HCT116 (cell line): ENCODE data around the gene BRAT1. TPM values are rescaled to one million over a fixed set of nuclear protein-coding genes. Genes with fewer than 3 reads are reported as not detected.

Experiments used
- ATAC-seq: fragments of 200-7000 bp; cut with Tn5 transposase; 2 replicates; pipeline ENCODE4 v1.9.1; 2020; ENCODE audit warnings: mild to moderate bottlenecking, moderate library complexity
- BruUV-seq: library from RNA; stranded (reverse); fragments of 400-500 nt; replicated peaks from 2 replicates; lab custom pipeline; 2021; lab: Mats Ljungman, UMichigan
- CTCF ChIA-PET: fragments of 300-600 bp; sonication (Branson Sonifier 250); formaldehyde crosslinking; loops from one replicate; lab custom pipeline; 2021; ENCODE audit warnings: antibody characterized with exemption; lab: Charles Lee
- POLR2A ChIA-PET: fragments of 300-600, 350-600 bp; sonication (Branson Sonifier 250); formaldehyde crosslinking; loops from one replicate; lab custom pipeline; 2021; ENCODE audit warnings: antibody characterized with exemption; lab: Charles Lee
- RAD21 ChIA-PET, 2 experiments: fragments of 300-600 bp; sonication (Branson Sonifier 250); formaldehyde crosslinking; loops; one replicate each; lab custom pipeline; 2023; ENCODE audit warnings: low total read pairs in 2 of 2; ENCODE audit not compliant: uncharacterized antibody in 2 of 2, unreplicated experiment in 2 of 2, low non-redundant PET in 1 of 2; lab: Charles Lee
- DNase-seq: peaks from one replicate; pipeline ENCODE4 v3.0.0-alpha.2; 2010; ENCODE audit warnings: low read depth, low spot score
- H2AFZ ChIP-seq: fragments of 200-600 bp; shearing (Covaris generic), sonication (generic); 2 replicates; pipeline ENCODE4 v1.6.1; 2017; ENCODE audit warnings: low read depth, mixed run types, mixed read lengths, antibody characterized with exemption, low read length; ENCODE audit not compliant: poor library complexity, severe bottlenecking
- H3K27ac ChIP-seq: 2 replicates; pipeline ENCODE4 v1.5.1; 2012; ENCODE audit warnings: low read depth, low read length
- H3K27me3 ChIP-seq: fragments of 200-600 bp; sonication (generic); 2 replicates; pipeline ENCODE4 v1.6.1; 2016; ENCODE audit warnings: mixed run types, low read length, mixed read lengths; ENCODE audit not compliant: insufficient read depth
- H3K36me3 ChIP-seq, 2 experiments: fragments of 200-500 bp in 1 of 2; fragments of 200-600 bp in 1 of 2; sonication (Bioruptor generic) in 1 of 2; sonication (generic) in 1 of 2; 2 replicates each; pipeline versions ENCODE4 v1.5.1 to v1.6.1; 2014 to 2016; ENCODE audit warnings: low read length in 2 of 2, inconsistent platforms in 1 of 2, mixed read lengths in 1 of 2, mixed run types in 1 of 2; ENCODE audit not compliant: insufficient read depth in 2 of 2, control insufficient read depth in 1 of 2
- H3K4me1 ChIP-seq, 2 experiments: fragments of 200-600 bp in 1 of 2; sonication (generic) in 1 of 2; 2 replicates each; pipeline versions ENCODE4 v1.5.1 to v1.6.1; 2012 to 2017; ENCODE audit warnings: low read length in 2 of 2, inconsistent platforms in 1 of 2, mild to moderate bottlenecking in 1 of 2, mixed read lengths in 1 of 2, mixed run types in 1 of 2, moderate library complexity in 1 of 2; ENCODE audit not compliant: insufficient read depth in 2 of 2, control insufficient read depth in 1 of 2
- H3K4me2 ChIP-seq: fragments of 200-600 bp; sonication (generic); 2 replicates; pipeline ENCODE4 v1.6.1; 2017; ENCODE audit warnings: mixed run types, low read length, mixed read lengths
- H3K4me3 ChIP-seq, 2 experiments: fragments of 200-600 bp in 1 of 2; sonication (generic) in 1 of 2; replicated peaks in 1 of 2; 2 replicates each; pipeline ENCODE4 v1.5.1; 2011 to 2016; ENCODE audit warnings: low read length in 2 of 2, control low read depth in 1 of 2, low read depth in 1 of 2, mild to moderate bottlenecking in 1 of 2, mixed read lengths in 1 of 2, mixed run types in 1 of 2
- H3K79me2 ChIP-seq: fragments of 200-600 bp; sonication (generic); 2 replicates; pipeline ENCODE4 v1.6.1; 2017; ENCODE audit warnings: mild to moderate bottlenecking, mixed run types, low read length, moderate library complexity, mixed read lengths; ENCODE audit not compliant: insufficient read depth
- H3K9ac ChIP-seq: fragments of 200-600 bp; sonication (generic); 2 replicates; pipeline ENCODE4 v1.6.1; 2016; ENCODE audit warnings: low read length, mixed read lengths
- H3K9me2 ChIP-seq: fragments of 200-600 bp; sonication (generic), shearing (Covaris generic); 2 replicates; pipeline ENCODE4 v1.6.1; 2017; ENCODE audit warnings: mixed run types, mild to moderate bottlenecking, moderate library complexity; ENCODE audit not compliant: insufficient read depth
- H3K9me3 ChIP-seq, 2 experiments: fragments of 200-500 bp in 1 of 2; fragments of 200-600 bp in 1 of 2; sonication (Bioruptor generic) in 1 of 2; sonication (generic) in 1 of 2; 2 replicates each; pipeline ENCODE4 v1.6.1; 2014 to 2017; ENCODE audit warnings: low read length in 2 of 2, mixed read lengths in 2 of 2, inconsistent platforms in 1 of 2, low read depth in 1 of 2, mild to moderate bottlenecking in 1 of 2, mixed run types in 1 of 2, moderate library complexity in 1 of 2; ENCODE audit not compliant: control insufficient read depth in 1 of 2, insufficient read depth in 1 of 2
- H4K20me1 ChIP-seq: fragments of 200-600 bp; sonication (generic), shearing (Covaris generic); 2 replicates; pipeline ENCODE4 v1.6.1; 2017; ENCODE audit warnings: mixed run types, mild to moderate bottlenecking, moderate library complexity; ENCODE audit not compliant: insufficient read depth
- ATF3 ChIP-seq: IDR thresholded peaks from 2 replicates; pipeline ENCODE4 v1.6.1; 2012
- CTCF ChIP-seq, 3 experiments: fragments of 200-600 bp in 1 of 3; sonication (generic) in 1 of 3; IDR thresholded peaks in 2 of 3; conservative IDR thresholded peaks in 1 of 3; 2 replicates each; pipeline ENCODE4 v1.5.1; 2012 to 2017; ENCODE audit warnings: low read depth in 2 of 3, low read length in 2 of 3, antibody characterized with exemption in 1 of 3, borderline replicate concordance in 1 of 3, control low read depth in 1 of 3, mild to moderate bottlenecking in 1 of 3, mixed read lengths in 1 of 3, mixed run types in 1 of 3, moderate library complexity in 1 of 3; ENCODE audit not compliant: insufficient read depth in 1 of 3
- ELF1 ChIP-seq: IDR thresholded peaks from 2 replicates; pipeline ENCODE4 v1.6.1; 2012; ENCODE audit warnings: low read depth, borderline replicate concordance
- EZH2 ChIP-seq: fragments of 200-600 bp; sonication (generic); IDR thresholded peaks from 2 replicates; pipeline ENCODE4 v1.6.1; 2017; ENCODE audit warnings: antibody characterized with exemption, mixed run types
- FOSL1 ChIP-seq: IDR thresholded peaks from 2 replicates; pipeline ENCODE4 v1.6.1; 2012; ENCODE audit warnings: low read depth
- POLR2A ChIP-seq: IDR thresholded peaks from 2 replicates; pipeline ENCODE4 v1.7.0; 2011; ENCODE audit warnings: borderline replicate concordance; ENCODE audit not compliant: insufficient read depth, insufficient read length; ENCODE audit errors: extremely low read depth
- POLR2AphosphoS5 ChIP-seq: IDR thresholded peaks from 2 replicates; pipeline ENCODE4 v1.6.1; 2011; ENCODE audit warnings: mild to moderate bottlenecking, low read depth, low read length, moderate library complexity
- RAD21 ChIP-seq: IDR thresholded peaks from 2 replicates; pipeline ENCODE4 v1.6.1; 2012; ENCODE audit warnings: low read depth, mild to moderate bottlenecking
- SIN3A ChIP-seq: IDR thresholded peaks from 2 replicates; pipeline ENCODE4 v1.6.1; 2012; ENCODE audit warnings: low read depth
- SP1 ChIP-seq: IDR thresholded peaks from 2 replicates; pipeline ENCODE4 v1.6.1; 2012; ENCODE audit warnings: low read depth
- SRF ChIP-seq: IDR thresholded peaks from 2 replicates; pipeline ENCODE4 v1.6.1; 2012; ENCODE audit warnings: low read depth
- TCF7L2 ChIP-seq: IDR thresholded peaks from 2 replicates; pipeline ENCODE4 v1.7.0; 2011; ENCODE audit warnings: borderline replicate concordance, inconsistent platforms; ENCODE audit not compliant: insufficient read depth, insufficient read length; ENCODE audit errors: extremely low read depth
- ZNF274 ChIP-seq: fragments of 200-500 bp; sonication (Bioruptor generic); IDR thresholded peaks from 2 replicates; pipeline ENCODE4 v1.6.1; 2014; ENCODE audit warnings: mild to moderate bottlenecking, low read depth, low read length, inconsistent platforms
- intact Hi-C: fragments of 100-400 bp; cut with micrococcal nuclease; formaldehyde crosslinking; loops from 2 replicates; pipeline ENCODE4 v1.10.0; 2022
- total RNA-seq: library from RNA; stranded (reverse); gene quantifications from one replicate; pipeline ENCODE4 v1.2.1, GENCODE V29; 2021; ENCODE audit not compliant: unreplicated experiment

Gene BRAT1
- total RNA-seq, 1 experiment from 2014 or later, result 47.6 TPM

- no TSS peak for BruUV-seq
- TF ChIP-seq TCF7L2 (no peak), EZH2 (no peak), RAD21 (no peak), POLR2AphosphoS5 (no peak), ELF1 (no peak), SRF (no peak), ZNF274 (no peak), ATF3 (no peak), POLR2A (no peak), FOSL1 (no peak), SP1 (no peak), SIN3A (no peak), CTCF (IDR thresholded peaks at IDR 0.05 in 2 of 3, conservative IDR thresholded peaks at IDR 0.05 in 1 of 3; ENCODE audit: borderline replicate concordance in 1 of 3, insufficient read depth in 1 of 3, low read depth in 2 of 3, low read length in 2 of 3) (no peak)
- ChIA-PET RAD21 (no interaction called here), CTCF (no interaction called here), POLR2A (no interaction called here)
- Histone ChIP-seq H2AFZ (no peak overlapping the region), H3K4me1 (no peaks in the 10 kb centered on the region), H3K4me3 (no peak overlapping the region), H4K20me1 (no peaks in the 10 kb centered on the region), H3K36me3 (no peaks in the 10 kb centered on the region), H3K27ac (no peak overlapping the region; the same call in 1 of the 2 replicates), H3K27me3 (no peaks in the 10 kb centered on the region), H3K9ac (no peak overlapping the region), H3K9me3 (no peaks in the 10 kb centered on the region), H3K9me2 (no peaks in the 10 kb centered on the region), H3K4me2 (no peak overlapping the region), H3K79me2 (no peaks in the 10 kb centered on the region)
- ATAC-seq (no peak), DNase-seq (no peak)
- intact Hi-C loops, result no loop called here
These were observed 46.8 kb downstream of the BRAT1 start for GRCh38 chr7:2508327-2509215.
